Gastroesophageal sphincter (tissue), 4 donors: ENCODE results near the gene ZNF197. TPM values are rescaled to one million over a fixed set of nuclear protein-coding genes. Genes with fewer than 3 reads are reported as not detected.
"Not testable (repeated sequence)": the region's sequence is repeated elsewhere in the genome, so short reads cannot be mapped to it uniquely, and the experiment has no call there.

Source experiments
- ATAC-seq: fragments of 150-250 bp; one replicate; pipeline ENCODE4 v1.9.1; 2016; ENCODE audit warnings: mild to moderate bottlenecking, moderate library complexity
- H3K27ac ChIP-seq, 4 donors: fragments of 200-600 bp; sonication (generic) in 3 of 4; 1 replicate in 3 of 4; 2 replicates in 1 of 4; pipeline ENCODE4 v1.5.1; 2016 to 2019
- H3K27me3 ChIP-seq: fragments of 200-600 bp; sonication (generic); one replicate; pipeline ENCODE4 v1.5.1; 2019
- H3K36me3 ChIP-seq, 2 donors: fragments of 200-600 bp; sonication (generic); one replicate each; pipeline ENCODE4 v1.5.1; 2019; ENCODE audit warnings: control low read depth in 1 of 2
- H3K4me1 ChIP-seq, 3 donors: fragments of 200-600 bp; sonication (generic); 1 replicate in 2 of 3; 2 replicates in 1 of 3; pipeline ENCODE4 v1.5.1; 2016 to 2019; ENCODE audit warnings: control low read depth in 2 of 3
- H3K4me3 ChIP-seq, 2 donors: fragments of 200-600 bp; sonication (generic); one replicate each; pipeline ENCODE4 v1.5.1; 2019; ENCODE audit warnings: mild to moderate bottlenecking in 1 of 2, moderate library complexity in 1 of 2
- H3K9me3 ChIP-seq, 3 donors: fragments of 200-600 bp; sonication (generic); one replicate each; pipeline ENCODE4 v1.5.1; 2017 to 2019; ENCODE audit warnings: control low read depth in 2 of 3
- CTCF ChIP-seq, 4 experiments: fragments of 200-600 bp in 2 of 4; fragments of 450-650 bp in 2 of 4; sonication (generic) in 1 of 4; IDR thresholded peaks; one replicate each; pipeline ENCODE4 v1.5.1; 2017 to 2019; ENCODE audit warnings: antibody characterized with exemption in 4 of 4, mild to moderate bottlenecking in 2 of 4, moderate library complexity in 2 of 4
- EP300 ChIP-seq: sonication (generic); formaldehyde crosslinking; IDR thresholded peaks from one replicate; pipeline ENCODE4 v1.6.1; 2017; ENCODE audit warnings: antibody characterized with exemption, mild to moderate bottlenecking
- POLR2A ChIP-seq, 2 donors: fragments of 450-650 bp; IDR thresholded peaks; one replicate each; pipeline ENCODE4 v1.6.1; 2017; ENCODE audit warnings: antibody characterized with exemption in 2 of 2, mild to moderate bottlenecking in 2 of 2, moderate library complexity in 1 of 2
- POLR2AphosphoS5 ChIP-seq: sonication (generic); formaldehyde crosslinking; IDR thresholded peaks from one replicate; pipeline ENCODE4 v1.6.1; 2017; ENCODE audit warnings: antibody characterized with exemption
- WGBS, 2 donors: methylation state at CpG; one replicate each; pipeline ENCODE4 v1.1.5; 2018; ENCODE audit warnings: low coverage in 1 of 2; 5-methylcytosine and 5-hydroxymethylcytosine counted together
- total RNA-seq, 4 donors: library from RNA; depleted of rRNA; stranded (reverse); fragments of >200 nt; gene quantifications; one replicate each; pipeline ENCODE4 v1.1.0, GENCODE V29; 2016

ZNF197 gene
- total RNA-seq, 4 donors from 2014 or later, result 17.5 to 37.8 (median 22.9) TPM

- 89 to 92% methylated on average over 3 of the region's 3 CpGs for WGBS, 2 donors
- H3K27ac ChIP-seq, result no peak overlapping the region
- no peak for ATAC-seq
- no peaks in the 10 kb centered on the region for H3K4me1 ChIP-seq
- peaks cover 0 to 8% (median 0%) of the 10 kb centered on the region in 3 donors for H3K9me3 ChIP-seq
- no peaks in the 10 kb centered on the region for H3K27me3 ChIP-seq
- peaks cover 0 to 19% of the 10 kb centered on the region in 2 donors for H3K36me3 ChIP-seq
- H3K4me3 ChIP-seq, result no peak overlapping the region
- TF ChIP-seq CTCF (IDR thresholded peaks at IDR 0.05) (no peak), POLR2AphosphoS5 (no peak), POLR2A (IDR thresholded peaks at IDR 0.05) (no peak), EP300 (no peak)
Observed at GRCh38 chr3:44665173-44665572, 40.3 kb downstream of the ZNF197 start.

DNA sequence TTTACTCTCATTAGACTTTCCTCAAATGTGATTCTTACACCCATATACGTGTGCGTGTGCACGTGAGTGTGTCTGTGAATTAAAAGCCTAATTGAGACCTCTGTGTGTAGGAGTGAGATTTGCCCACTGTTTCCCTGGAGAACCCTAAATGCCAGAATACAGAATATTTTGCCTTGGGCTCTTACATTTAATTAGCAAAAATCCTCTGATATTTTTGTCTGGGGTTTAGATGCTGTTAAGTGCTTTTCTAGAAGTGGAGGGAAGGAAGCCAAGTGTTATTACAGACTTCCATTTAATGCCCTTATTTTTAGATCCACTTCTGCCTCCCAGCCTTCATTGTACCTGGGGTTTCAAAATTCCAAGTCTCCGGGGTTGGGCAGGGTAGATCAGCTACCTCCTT is 41.5 kb downstream of the ZNF197 start:
- Histone ChIP-seq H3K36me3 (peaks cover 0 to 8% of the 10 kb centered on the region in 2 donors), H3K4me1 (no peaks in the 10 kb centered on the region), H3K27me3 (no peaks in the 10 kb centered on the region), H3K4me3 (no peak overlapping the region), H3K27ac (no peak overlapping the region), H3K9me3 (no peaks in the 10 kb centered on the region)
- no peak for ATAC-seq
- TF ChIP-seq CTCF (IDR thresholded peaks at IDR 0.05) (no peak), POLR2A (IDR thresholded peaks at IDR 0.05) (no peak), EP300 (no peak), POLR2AphosphoS5 (no peak)
- 57 to 87% methylated on average over 1 to 4 of the region's 4 CpGs for WGBS, 2 donors

DNA sequence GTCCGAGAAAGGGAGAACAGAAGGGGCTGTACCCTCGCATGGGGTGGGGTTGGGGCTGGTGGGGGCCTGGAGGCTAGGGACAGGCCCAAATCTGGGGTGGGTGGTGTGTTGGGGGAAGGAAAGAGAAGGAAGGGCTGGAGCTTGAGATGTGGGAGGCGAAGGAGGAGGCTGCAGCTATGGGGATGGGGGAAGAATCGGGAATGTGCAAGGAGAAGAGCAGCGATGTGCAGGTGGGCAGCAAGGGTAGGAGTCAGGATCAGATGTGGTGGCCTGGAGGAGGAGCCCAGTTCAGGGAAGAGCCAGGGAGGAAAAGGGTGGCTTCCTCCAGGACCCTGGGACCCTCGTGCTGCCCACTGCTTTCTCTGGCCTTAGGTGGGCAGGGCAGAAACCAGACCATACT is 44.9 kb downstream of the ZNF197 start:
- ATAC-seq, result no peak
- Histone ChIP-seq H3K36me3 (no peaks in the 10 kb centered on the region), H3K4me1 (no peaks in the 10 kb centered on the region), H3K9me3 (no peaks in the 10 kb centered on the region), H3K27me3 (no peaks in the 10 kb centered on the region), H3K27ac (no peak overlapping the region), H3K4me3 (no peak overlapping the region)
- WGBS, 2 donors, result 77% methylated on average over 6 of the region's 6 CpGs; no CpG with 5 or more reads in 1 of the 2 donors
- TF ChIP-seq CTCF (IDR thresholded peaks at IDR 0.05), result no peak
- TF ChIP-seq POLR2A (IDR thresholded peaks at IDR 0.05), result no peak
- TF ChIP-seq EP300, result no peak
- no peak for TF ChIP-seq POLR2AphosphoS5

GRCh38 chr3:44673466-44673865 is 48.6 kb downstream of the ZNF197 start:
- not testable (repeated sequence) for H3K27me3 ChIP-seq, H3K27ac ChIP-seq, ATAC-seq, H3K9me3 ChIP-seq, H3K4me1 ChIP-seq, H3K4me3 ChIP-seq, H3K36me3 ChIP-seq
- WGBS, 2 donors, result 95 to 100% methylated on average over 3 to 5 of the region's 8 CpGs

- H3K36me3 ChIP-seq, result no peaks in the 10 kb centered on the region
- ATAC-seq, result no peak
- TF ChIP-seq POLR2A (IDR thresholded peaks at IDR 0.05), result no peak
- TF ChIP-seq EP300, result no peak
- no peak for TF ChIP-seq CTCF (IDR thresholded peaks at IDR 0.05)
- no peak for TF ChIP-seq POLR2AphosphoS5
- H3K27me3 ChIP-seq, result no peaks in the 10 kb centered on the region
- no peak overlapping the region for H3K27ac ChIP-seq
- WGBS, 2 donors, result 54 to 80% methylated on average over 1 to 2 of the region's 2 CpGs
- no peaks in the 10 kb centered on the region for H3K9me3 ChIP-seq
- H3K4me1 ChIP-seq, result no peaks in the 10 kb centered on the region
- H3K4me3 ChIP-seq, result no peak overlapping the region
Observed at GRCh38 chr3:44674211-44674610, 49.4 kb downstream of the ZNF197 start.
